WTC11 (cell line): ENCODE measurements around the gene ZBTB12. TPM values are rescaled to one million over a fixed set of nuclear protein-coding genes. Genes with fewer than 3 reads are reported as not detected.

Experiments
- ATAC-seq: fragments of 200-7000 bp; cut with Tn5 transposase; 2 replicates; pipeline ENCODE4 v1.10.0; 2021; ENCODE audit warnings: mild to moderate bottlenecking, moderate library complexity
- CTCF ChIA-PET: fragments of 300-600 bp; sonication (Branson Sonifier 250); formaldehyde crosslinking; loops from one replicate; lab custom pipeline; 2021; ENCODE audit warnings: antibody characterized with exemption; lab: Charles Lee
- POLR2A ChIA-PET: fragments of 350-600 bp; sonication (Branson Sonifier 250); formaldehyde crosslinking; loops from one replicate; lab custom pipeline; 2021; ENCODE audit warnings: antibody characterized with exemption; lab: Charles Lee
- DNase-seq: peaks from one replicate; pipeline ENCODE4 v3.0.0; 2021; ENCODE audit warnings: low spot score
- H3K27ac Mint-ChIP-seq: 2 replicates; pipeline ENCODE4 v1.8.0; 2021; ENCODE audit warnings: mixed read lengths
- H3K27me3 Mint-ChIP-seq: 2 replicates; pipeline ENCODE4 v1.8.0; 2021; ENCODE audit warnings: low read depth, mild to moderate bottlenecking, moderate library complexity, mixed read lengths
- H3K36me3 Mint-ChIP-seq: 2 replicates; pipeline ENCODE4 v1.8.0; 2021; ENCODE audit warnings: mixed read lengths
- H3K4me1 Mint-ChIP-seq: 2 replicates; pipeline ENCODE4 v1.8.0; 2022; ENCODE audit warnings: mixed read lengths
- H3K4me3 Mint-ChIP-seq: 2 replicates; pipeline ENCODE4 v1.8.0; 2021; ENCODE audit warnings: mild to moderate bottlenecking, moderate library complexity, mixed read lengths
- H3K9me3 Mint-ChIP-seq: 2 replicates; pipeline ENCODE4 v1.8.0; 2021; ENCODE audit warnings: mixed read lengths
- ATF6 ChIP-seq: sonication (generic); formaldehyde crosslinking; IDR thresholded peaks from 2 replicates; pipeline ENCODE4 v1.8.1; 2023; ENCODE audit warnings: mild to moderate bottlenecking, missing genetic modification reagents
- CBFB ChIP-seq: sonication (generic); formaldehyde crosslinking; IDR thresholded peaks from 2 replicates; pipeline ENCODE4 v1.8.1; 2022; ENCODE audit warnings: mild to moderate bottlenecking, low read depth, missing genetic modification reagents
- E2F5 ChIP-seq: sonication (generic); formaldehyde crosslinking; IDR thresholded peaks from 2 replicates; pipeline ENCODE4 v1.8.1; 2022; ENCODE audit warnings: mild to moderate bottlenecking, moderate library complexity, missing genetic modification reagents
- EMX1 ChIP-seq: fragments of 250-450 bp; sonication (Bioruptor Pico); IDR thresholded peaks from 2 replicates; pipeline ENCODE4 v1.8.0; 2021; ENCODE audit warnings: mild to moderate bottlenecking
- FOXP1 ChIP-seq: sonication (generic); formaldehyde crosslinking; IDR thresholded peaks from 2 replicates; pipeline ENCODE4 v1.8.0; 2022; ENCODE audit warnings: missing genetic modification reagents, mild to moderate bottlenecking, moderate library complexity, borderline replicate concordance
- IRF2 ChIP-seq: sonication (generic); formaldehyde crosslinking; IDR thresholded peaks from 2 replicates; pipeline ENCODE4 v1.8.0; 2022; ENCODE audit warnings: low read depth, missing genetic modification reagents, borderline replicate concordance
- NFATC4 ChIP-seq: fragments of 250-450 bp; sonication (Bioruptor Pico); IDR thresholded peaks from 2 replicates; pipeline ENCODE4 v1.9.0; 2021; ENCODE audit warnings: mild to moderate bottlenecking
- NFYB ChIP-seq: sonication (generic); formaldehyde crosslinking; conservative IDR thresholded peaks from 2 replicates; pipeline ENCODE4 v1.8.0; 2022; ENCODE audit warnings: low read depth, missing genetic modification reagents
- NR2C2 ChIP-seq: sonication (generic); formaldehyde crosslinking; IDR thresholded peaks from 2 replicates; pipeline ENCODE4 v1.8.0; 2022; ENCODE audit warnings: mild to moderate bottlenecking, missing genetic modification reagents
- RELA ChIP-seq: sonication (generic); formaldehyde crosslinking; IDR thresholded peaks from 2 replicates; pipeline ENCODE4 v1.8.1; 2022; ENCODE audit warnings: missing genetic modification reagents, mild to moderate bottlenecking, borderline replicate concordance
- SMAD3 ChIP-seq: sonication (generic); formaldehyde crosslinking; IDR thresholded peaks from 2 replicates; pipeline ENCODE4 v1.8.0; 2022; ENCODE audit warnings: missing genetic modification reagents, mild to moderate bottlenecking, borderline replicate concordance
- SMAD4 ChIP-seq: sonication (generic); formaldehyde crosslinking; IDR thresholded peaks from 2 replicates; pipeline ENCODE4 v1.8.0; 2022; ENCODE audit warnings: mild to moderate bottlenecking, missing genetic modification reagents
- STAT6 ChIP-seq: sonication (generic); formaldehyde crosslinking; conservative IDR thresholded peaks from 2 replicates; pipeline ENCODE4 v1.8.1; 2023; ENCODE audit warnings: mild to moderate bottlenecking, low read depth, missing genetic modification reagents, moderate library complexity
- TEAD1 ChIP-seq: sonication (generic); formaldehyde crosslinking; IDR thresholded peaks from 2 replicates; pipeline ENCODE4 v1.8.0; 2022; ENCODE audit warnings: mild to moderate bottlenecking, missing genetic modification reagents
- ZNF219 ChIP-seq: sonication (generic); formaldehyde crosslinking; IDR thresholded peaks from 2 replicates; pipeline ENCODE4 v1.8.0; 2023; ENCODE audit warnings: missing genetic modification reagents, mild to moderate bottlenecking, borderline replicate concordance
- total RNA-seq: library from RNA; stranded (reverse); gene quantifications from 3 replicates; pipeline ENCODE4 v1.2.3, GENCODE V29; 2021
- TF ChIP-seq, protein P1 (sequence below): sonication (generic); formaldehyde crosslinking; IDR thresholded peaks from 2 replicates; pipeline ENCODE4 v1.8.1; 2022; ENCODE audit warnings: low read depth, mild to moderate bottlenecking, moderate library complexity, missing genetic modification reagents, borderline replicate concordance
- TF ChIP-seq, protein P2 (sequence below): sonication (generic); formaldehyde crosslinking; IDR thresholded peaks from 2 replicates; pipeline ENCODE4 v1.8.1; 2023; ENCODE audit warnings: mild to moderate bottlenecking, missing genetic modification reagents, borderline replicate concordance
- TF ChIP-seq, protein P3 (sequence below): sonication (generic); formaldehyde crosslinking; conservative IDR thresholded peaks from 2 replicates; pipeline ENCODE4 v1.8.1; 2022; ENCODE audit warnings: mild to moderate bottlenecking, missing genetic modification reagents
- TF ChIP-seq, protein P4 (sequence below): fragments of 250-450 bp; sonication (Bioruptor Pico); conservative IDR thresholded peaks from 2 replicates; pipeline ENCODE4 v1.9.0; 2021; ENCODE audit warnings: mild to moderate bottlenecking

The ZBTB12 gene
- total RNA-seq, 1 experiment from 2014 or later, result 24.0 TPM

DNA sequence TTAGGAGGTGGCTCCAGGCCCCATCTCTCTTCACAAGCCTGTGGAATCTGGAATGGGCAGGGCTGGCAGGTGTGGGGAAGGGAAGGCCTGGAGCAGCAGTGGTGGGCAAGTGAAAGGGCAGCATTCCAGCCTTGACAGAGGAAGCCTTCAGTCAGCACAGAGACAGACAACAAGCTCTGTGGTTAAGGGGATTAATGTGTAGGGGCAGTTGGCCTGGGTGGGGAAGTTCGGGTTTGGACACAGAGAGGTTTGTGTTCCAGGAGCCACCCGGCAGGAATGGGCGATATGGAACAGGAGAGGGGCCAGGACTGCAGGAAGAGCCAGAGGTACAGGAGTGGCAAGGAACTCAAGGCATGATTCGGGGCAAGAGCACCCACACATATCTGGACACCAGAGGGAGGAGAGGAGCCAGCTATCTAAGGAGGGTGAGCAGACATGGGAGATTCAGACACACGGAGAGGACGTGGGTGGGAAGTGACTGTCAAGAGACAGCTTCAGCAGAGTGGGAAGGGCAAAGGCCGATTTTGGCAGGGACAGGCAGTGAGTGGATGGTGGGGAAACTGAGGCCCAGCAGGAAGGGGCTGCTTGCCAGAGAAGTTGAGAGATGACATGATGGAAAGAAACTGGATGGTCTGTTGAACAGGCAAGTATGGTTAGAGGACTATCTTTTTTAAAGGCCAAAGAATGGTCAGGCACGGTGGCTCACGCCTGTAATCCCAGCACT is 20.6 kb downstream of the ZBTB12 start (continued):
- TF ChIP-seq STAT6 (CRISPR knock-in tag) (no peak), NR2C2 (CRISPR knock-in tag) (no peak), FOXP1 (CRISPR knock-in tag) (no peak), EMX1 (CRISPR knock-in tag) (no peak), SMAD4 (CRISPR knock-in tag) (no peak)
- TF ChIP-seq, all 79 proteins: peak for 0

DNA sequence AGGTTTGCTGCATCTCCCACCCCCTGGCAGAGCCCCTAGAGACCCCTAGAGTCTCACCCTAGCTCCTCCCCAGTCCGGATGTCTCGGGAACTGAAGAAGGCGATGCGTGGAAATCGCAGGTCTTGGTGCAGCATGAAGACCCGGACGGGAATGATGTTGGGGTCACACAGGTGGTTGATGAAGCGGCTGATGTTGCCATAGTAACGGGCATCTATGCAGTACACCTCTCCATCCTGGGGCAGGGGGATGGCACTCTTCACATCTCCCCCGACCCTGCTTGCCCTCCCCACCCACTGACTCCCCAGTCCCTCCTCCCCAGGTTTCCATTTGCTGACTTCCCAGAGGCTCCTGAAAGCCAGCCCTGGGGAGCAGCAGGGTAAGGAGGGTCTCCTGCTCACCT is 21.3 kb downstream of the ZBTB12 start:
- no peak for ATAC-seq
- Mint-ChIP-seq H3K9me3 (no peaks in the 10 kb centered on the region), H3K27me3 (no peaks in the 10 kb centered on the region), H3K4me3 (no peak overlapping the region), H3K27ac (no peak overlapping the region), H3K4me1 (peaks cover 6% of the 10 kb centered on the region), H3K36me3 (peaks cover 44% of the 10 kb centered on the region)
- TF ChIP-seq, protein P1, sequence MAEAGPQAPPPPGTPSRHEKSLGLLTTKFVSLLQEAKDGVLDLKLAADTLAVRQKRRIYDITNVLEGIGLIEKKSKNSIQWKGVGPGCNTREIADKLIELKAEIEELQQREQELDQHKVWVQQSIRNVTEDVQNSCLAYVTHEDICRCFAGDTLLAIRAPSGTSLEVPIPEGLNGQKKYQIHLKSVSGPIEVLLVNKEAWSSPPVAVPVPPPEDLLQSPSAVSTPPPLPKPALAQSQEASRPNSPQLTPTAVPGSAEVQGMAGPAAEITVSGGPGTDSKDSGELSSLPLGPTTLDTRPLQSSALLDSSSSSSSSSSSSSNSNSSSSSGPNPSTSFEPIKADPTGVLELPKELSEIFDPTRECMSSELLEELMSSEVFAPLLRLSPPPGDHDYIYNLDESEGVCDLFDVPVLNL, result no peak
- no peak for TF ChIP-seq E2F5 (CRISPR knock-in tag)
- no peak for TF ChIP-seq IRF2 (CRISPR knock-in tag)
- no peak for TF ChIP-seq NFATC4 (CRISPR knock-in tag)
- TF ChIP-seq ZNF219 (CRISPR knock-in tag), result no peak
- TF ChIP-seq, protein P2, sequence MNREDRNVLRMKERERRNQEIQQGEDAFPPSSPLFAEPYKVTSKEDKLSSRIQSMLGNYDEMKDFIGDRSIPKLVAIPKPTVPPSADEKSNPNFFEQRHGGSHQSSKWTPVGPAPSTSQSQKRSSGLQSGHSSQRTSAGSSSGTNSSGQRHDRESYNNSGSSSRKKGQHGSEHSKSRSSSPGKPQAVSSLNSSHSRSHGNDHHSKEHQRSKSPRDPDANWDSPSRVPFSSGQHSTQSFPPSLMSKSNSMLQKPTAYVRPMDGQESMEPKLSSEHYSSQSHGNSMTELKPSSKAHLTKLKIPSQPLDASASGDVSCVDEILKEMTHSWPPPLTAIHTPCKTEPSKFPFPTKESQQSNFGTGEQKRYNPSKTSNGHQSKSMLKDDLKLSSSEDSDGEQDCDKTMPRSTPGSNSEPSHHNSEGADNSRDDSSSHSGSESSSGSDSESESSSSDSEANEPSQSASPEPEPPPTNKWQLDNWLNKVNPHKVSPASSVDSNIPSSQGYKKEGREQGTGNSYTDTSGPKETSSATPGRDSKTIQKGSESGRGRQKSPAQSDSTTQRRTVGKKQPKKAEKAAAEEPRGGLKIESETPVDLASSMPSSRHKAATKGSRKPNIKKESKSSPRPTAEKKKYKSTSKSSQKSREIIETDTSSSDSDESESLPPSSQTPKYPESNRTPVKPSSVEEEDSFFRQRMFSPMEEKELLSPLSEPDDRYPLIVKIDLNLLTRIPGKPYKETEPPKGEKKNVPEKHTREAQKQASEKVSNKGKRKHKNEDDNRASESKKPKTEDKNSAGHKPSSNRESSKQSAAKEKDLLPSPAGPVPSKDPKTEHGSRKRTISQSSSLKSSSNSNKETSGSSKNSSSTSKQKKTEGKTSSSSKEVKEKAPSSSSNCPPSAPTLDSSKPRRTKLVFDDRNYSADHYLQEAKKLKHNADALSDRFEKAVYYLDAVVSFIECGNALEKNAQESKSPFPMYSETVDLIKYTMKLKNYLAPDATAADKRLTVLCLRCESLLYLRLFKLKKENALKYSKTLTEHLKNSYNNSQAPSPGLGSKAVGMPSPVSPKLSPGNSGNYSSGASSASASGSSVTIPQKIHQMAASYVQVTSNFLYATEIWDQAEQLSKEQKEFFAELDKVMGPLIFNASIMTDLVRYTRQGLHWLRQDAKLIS (CRISPR knock-in tag), result no peak
- no peak for TF ChIP-seq SMAD3 (CRISPR knock-in tag)
- TF ChIP-seq CBFB, result no peak
- no peak for TF ChIP-seq TEAD1 (CRISPR knock-in tag)
- TF ChIP-seq, protein P3, sequence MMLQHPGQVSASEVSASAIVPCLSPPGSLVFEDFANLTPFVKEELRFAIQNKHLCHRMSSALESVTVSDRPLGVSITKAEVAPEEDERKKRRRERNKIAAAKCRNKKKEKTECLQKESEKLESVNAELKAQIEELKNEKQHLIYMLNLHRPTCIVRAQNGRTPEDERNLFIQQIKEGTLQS, result no peak
- TF ChIP-seq NFYB (CRISPR knock-in tag), result no peak
- no peak for TF ChIP-seq ATF6 (CRISPR knock-in tag)
- TF ChIP-seq, protein P4, sequence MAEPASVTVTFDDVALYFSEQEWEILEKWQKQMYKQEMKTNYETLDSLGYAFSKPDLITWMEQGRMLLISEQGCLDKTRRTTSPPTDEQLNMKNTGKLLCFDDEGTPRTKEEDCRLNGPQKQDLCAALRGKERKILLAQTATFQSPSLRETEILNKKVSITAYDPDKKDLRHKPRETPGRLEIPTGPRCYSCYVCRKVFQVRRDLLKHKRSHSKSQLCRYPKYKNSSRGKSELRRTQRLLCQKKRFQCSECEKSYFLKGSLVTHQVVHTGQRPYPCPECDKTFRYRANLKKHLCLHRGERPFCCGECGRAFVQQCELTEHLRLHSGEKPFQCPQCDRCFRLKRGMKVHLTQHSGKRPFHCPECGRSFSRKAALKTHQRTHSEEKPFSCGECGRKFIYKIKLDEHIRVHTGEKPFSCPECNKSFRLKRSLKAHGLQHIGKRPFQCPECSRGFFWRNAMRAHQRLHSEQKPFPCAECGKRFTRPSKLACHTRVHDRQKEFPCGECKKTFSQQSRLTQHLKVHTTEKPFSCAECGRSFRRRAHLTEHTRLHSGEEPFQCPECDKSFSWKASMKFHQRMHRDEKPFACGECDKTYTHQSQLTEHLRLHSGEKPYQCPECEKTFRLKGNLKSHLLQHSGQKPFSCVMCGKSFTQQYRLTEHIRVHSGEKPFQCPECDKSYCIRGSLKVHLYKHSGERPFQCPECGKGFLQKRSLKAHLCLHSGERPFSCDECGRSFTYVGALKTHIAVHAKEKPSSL (CRISPR knock-in tag), result no peak
- TF ChIP-seq RELA (CRISPR knock-in tag), result no peak
- DNase-seq, result no peak
- ChIA-PET POLR2A (no interaction called here), CTCF (interaction anchor here (2.1 kb wide), 1 partner anchor 8 kb away, joined by 7 read pairs; no protein-coding TSS in a partner anchor)
